RWPE1 (cell line): Measurements from ENCODE around the gene RGS18.
"Not testable (repeated sequence)": the region's sequence is repeated elsewhere in the genome, so short reads cannot be mapped to it uniquely, and the experiment has no call there.

Experiments used
- CTCF ChIA-PET: fragments of 350-600 bp; sonication (Branson Sonifier 250); formaldehyde crosslinking; extraction: SDS; loops from one replicate; lab custom pipeline; 2021; lab: Yijun Ruan, JAX
- POLR2A ChIA-PET: fragments of 400-600 bp; formaldehyde crosslinking; extraction: SDS; loops from one replicate; lab custom pipeline; 2020; ENCODE audit warnings: antibody characterized with exemption; ENCODE audit not compliant: low non-redundant PET; lab: Yijun Ruan, JAX
- DNase-seq: peaks from one replicate; pipeline ENCODE4 v3.0.0; 2012; ENCODE audit warnings: low spot score
- H3K27ac ChIP-seq: fragments of 450-650 bp; 2 replicates; pipeline ENCODE4 v1.5.1; 2017
- CTCF ChIP-seq: fragments of 450-650 bp; conservative IDR thresholded peaks from 2 replicates; pipeline ENCODE4 v1.5.1; 2017; ENCODE audit warnings: low read depth, mild to moderate bottlenecking

RGS18 gene

GRCh38 chr1:192123212-192123611 is 35.0 kb upstream of the RGS18 start:
- POLR2A ChIA-PET: no interaction called here

GRCh38 chr1:192126030-192126619 is 32.1 kb upstream of the RGS18 start:
- POLR2A ChIA-PET: no interaction called here
- no peak for TF ChIP-seq CTCF

More at GRCh38 chr1:192123212-192123611, 35.0 kb upstream of the RGS18 start:
- no peak for DNase-seq
- CTCF ChIA-PET: no interaction called here
- no peak for TF ChIP-seq CTCF
- no peak overlapping the region for H3K27ac ChIP-seq

DNA sequence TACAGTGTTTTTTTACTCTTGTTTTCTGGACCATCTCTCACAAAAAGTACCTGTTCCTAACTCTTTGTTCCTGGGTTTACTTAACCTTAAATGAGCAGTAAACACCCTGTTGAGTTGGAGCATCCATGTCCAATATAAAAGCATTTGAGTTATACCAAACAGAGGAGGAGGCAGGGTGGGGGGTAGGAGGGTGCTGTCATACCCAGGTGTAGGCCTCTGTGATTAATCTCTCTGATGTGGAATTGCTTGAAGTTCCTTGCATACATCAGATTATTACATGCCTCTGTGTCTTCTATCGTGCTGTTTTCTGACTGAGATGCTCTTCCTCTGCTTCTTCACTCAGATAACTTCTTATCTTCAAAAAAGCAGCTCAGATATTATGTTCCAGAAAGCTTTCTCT is 28.1 kb upstream of the RGS18 start:
- no peak overlapping the region for H3K27ac ChIP-seq
- DNase-seq: no peak
- CTCF ChIA-PET: no interaction called here
- TF ChIP-seq CTCF: no peak
- POLR2A ChIA-PET: no interaction called here

More at GRCh38 chr1:192126030-192126619, 32.1 kb upstream of the RGS18 start:
- no peak for DNase-seq
- CTCF ChIA-PET: no interaction called here
- no peak overlapping the region for H3K27ac ChIP-seq

- POLR2A ChIA-PET, DNase-seq, CTCF ChIA-PET, H3K27ac ChIP-seq: not testable (repeated sequence)
Observed at GRCh38 chr1:192130865-192131264, 27.4 kb upstream of the RGS18 start.

DNA sequence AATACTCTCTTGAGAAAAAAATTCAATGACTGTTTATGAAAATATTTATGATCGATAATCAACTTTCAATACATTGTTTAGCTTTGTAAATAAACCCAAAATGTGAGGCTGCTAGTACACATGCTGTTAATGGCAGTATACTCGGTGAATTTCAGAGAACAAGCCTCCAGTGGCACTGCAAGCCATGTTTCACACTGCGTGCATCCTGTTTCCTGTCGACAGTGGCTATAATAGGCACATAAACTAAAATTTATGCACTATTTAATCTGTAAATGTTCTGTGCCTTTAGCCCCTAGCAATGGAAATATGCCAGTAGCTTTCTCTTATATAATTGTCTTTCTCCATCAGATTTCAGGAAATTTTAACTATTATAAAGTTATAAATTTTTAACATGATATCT is 26.3 kb upstream of the RGS18 start:
- CTCF ChIA-PET: no interaction called here
- H3K27ac ChIP-seq: no peak overlapping the region
- no peak for DNase-seq
- TF ChIP-seq CTCF: no peak
- POLR2A ChIA-PET: no interaction called here

DNA sequence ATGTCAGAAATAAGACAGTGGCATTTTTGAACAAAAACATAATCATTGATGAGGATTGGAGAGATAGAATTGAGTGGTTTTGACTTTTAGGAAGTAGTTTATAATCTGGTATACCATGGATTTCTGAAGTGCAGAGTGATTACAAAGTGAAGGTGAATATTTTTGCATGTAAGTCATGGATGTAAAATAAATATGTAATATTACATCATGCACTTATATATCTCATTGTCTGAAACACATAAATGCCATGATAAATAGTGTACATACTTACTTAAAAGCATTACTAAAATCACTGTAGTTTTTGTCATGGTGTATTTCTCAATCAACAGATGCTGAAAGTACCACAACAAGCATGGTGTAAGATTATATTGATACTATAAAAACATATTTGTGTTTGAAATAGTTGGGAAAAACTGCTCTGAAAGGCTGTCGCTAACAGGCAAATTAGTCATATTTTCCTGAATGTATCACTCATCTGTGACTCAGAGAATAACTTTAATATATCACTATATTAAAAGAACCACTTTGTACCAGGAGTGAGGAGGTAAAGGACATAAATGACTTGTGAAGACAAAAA is 24.8 kb upstream of the RGS18 start:
- CTCF ChIA-PET: no interaction called here
- DNase-seq: peak; percentile 8
- no peak for TF ChIP-seq CTCF
- POLR2A ChIA-PET: no interaction called here
- H3K27ac ChIP-seq: no peak overlapping the region

- ChIA-PET CTCF (no interaction called here), POLR2A (no interaction called here)
Observed at GRCh38 chr1:192140382-192140781, 17.9 kb upstream of the RGS18 start.

More at GRCh38 chr1:192140382-192140781, 17.9 kb upstream of the RGS18 start:
- H3K27ac ChIP-seq: no peak overlapping the region
- no peak for TF ChIP-seq CTCF
- no peak for DNase-seq
